BJ (cell line): ENCODE measurements around the gene METTL17. TPM values are rescaled to one million over a fixed set of nuclear protein-coding genes. Genes with fewer than 3 reads are reported as not detected.
"Not testable (repeated sequence)": the region's sequence is repeated elsewhere in the genome, so short reads cannot be mapped to it uniquely, and the experiment has no call there.

Experiments
- CTCF ChIA-PET: fragments of 350-600 bp; formaldehyde crosslinking; extraction: SDS; loops from one replicate; lab custom pipeline; 2021; ENCODE audit warnings: antibody characterized with exemption, inconsistent platforms; lab: Yijun Ruan, JAX
- POLR2A ChIA-PET: fragments of 300-600 bp; sonication (Branson Sonifier 250); formaldehyde crosslinking; extraction: SDS; loops from one replicate; lab custom pipeline; 2021; ENCODE audit warnings: antibody characterized with exemption; lab: Charles Lee
- DNase-seq: peaks from one replicate; pipeline ENCODE4 v3.0.0-alpha.2; 2011; ENCODE audit warnings: low read depth
- H3K27me3 ChIP-seq: 2 replicates; pipeline ENCODE4 v1.6.0; 2011; ENCODE audit warnings: low read length; ENCODE audit not compliant: control insufficient read depth, insufficient read depth
- H3K36me3 ChIP-seq: 2 replicates; pipeline ENCODE4 v1.5.1; 2011; ENCODE audit warnings: low read length; ENCODE audit not compliant: control insufficient read depth, insufficient read depth
- H3K4me3 ChIP-seq: 2 replicates; pipeline ENCODE4 v1.5.1; 2011; ENCODE audit warnings: low read depth, mild to moderate bottlenecking, control low read depth, low read length
- polyA minus RNA-seq: library from RNA; depleted of rRNA, polyadenylated mRNA; stranded (reverse); fragments of >200 nt; gene quantifications from 2 replicates; pipeline ENCODE4 v1.2.3, GENCODE V29; 2011; rRNA and poly(A)+ RNA removed
- polyA plus RNA-seq: library from polyadenylated mRNA; depleted of rRNA; stranded (reverse); fragments of >200 nt; gene quantifications from 2 replicates; pipeline ENCODE4 v1.2.3, GENCODE V29; 2011; rRNA removed
- TF ChIP-seq, protein P1 (sequence below): IDR thresholded peaks from 2 replicates; pipeline ENCODE4 v1.5.1; 2011; ENCODE audit warnings: low read depth, mild to moderate bottlenecking, control low read depth, inconsistent platforms, low read length, moderate library complexity; ENCODE audit not compliant: insufficient read depth

METTL17 gene, protein sequence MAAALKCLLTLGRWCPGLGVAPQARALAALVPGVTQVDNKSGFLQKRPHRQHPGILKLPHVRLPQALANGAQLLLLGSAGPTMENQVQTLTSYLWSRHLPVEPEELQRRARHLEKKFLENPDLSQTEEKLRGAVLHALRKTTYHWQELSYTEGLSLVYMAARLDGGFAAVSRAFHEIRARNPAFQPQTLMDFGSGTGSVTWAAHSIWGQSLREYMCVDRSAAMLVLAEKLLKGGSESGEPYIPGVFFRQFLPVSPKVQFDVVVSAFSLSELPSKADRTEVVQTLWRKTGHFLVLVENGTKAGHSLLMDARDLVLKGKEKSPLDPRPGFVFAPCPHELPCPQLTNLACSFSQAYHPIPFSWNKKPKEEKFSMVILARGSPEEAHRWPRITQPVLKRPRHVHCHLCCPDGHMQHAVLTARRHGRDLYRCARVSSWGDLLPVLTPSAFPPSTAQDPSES
- 49.8 and 56.2 TPM in 2 replicates for polyA plus RNA-seq
- 20.6 and 28.4 TPM in 2 replicates for polyA minus RNA-seq

DNA sequence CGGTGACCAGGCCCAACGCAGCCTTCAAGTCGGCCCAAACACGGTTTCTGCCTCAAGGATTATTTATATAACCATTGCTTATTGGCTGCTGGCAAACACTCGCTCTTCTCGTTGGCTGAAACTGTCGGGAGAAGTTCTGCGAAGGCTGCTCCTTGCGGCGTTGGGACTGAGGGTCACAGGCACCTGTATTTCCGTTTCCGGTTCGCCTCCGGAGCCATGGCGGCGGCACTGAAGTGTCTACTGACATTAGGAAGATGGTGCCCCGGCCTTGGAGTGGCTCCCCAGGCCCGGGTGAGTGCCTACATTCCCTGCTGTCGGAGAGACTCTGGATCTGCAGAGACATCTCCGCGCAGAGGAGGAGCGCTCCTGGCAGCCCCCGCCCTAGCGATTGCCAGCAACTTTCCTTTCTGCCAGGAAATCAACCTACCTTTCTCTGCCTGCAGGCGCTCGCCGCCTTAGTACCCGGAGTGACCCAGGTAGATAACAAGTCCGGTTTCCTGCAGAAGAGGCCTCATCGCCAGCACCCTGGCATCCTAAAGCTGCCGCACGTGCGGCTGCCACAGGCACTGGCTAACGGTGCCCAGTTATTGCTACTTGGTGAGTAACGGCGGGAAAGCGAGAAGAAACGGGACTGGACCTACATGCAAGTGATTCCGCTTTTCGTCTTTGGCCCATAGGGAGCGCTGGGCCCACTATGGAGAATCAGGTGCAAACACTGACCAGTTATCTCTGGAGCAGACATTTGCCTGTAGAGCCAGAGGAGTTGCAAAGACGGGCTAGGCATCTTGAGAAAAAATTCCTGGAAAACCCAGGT is at the start of gene METTL17:
TSS of gene METTL17 (plus strand) at position 194 of the 814 bp plus-strand sequence. CDS start at position 217, 23 bp downstream.
- Histone ChIP-seq H3K4me3 (peak within 1 kb of the TSS; percentile 91), H3K36me3 (peaks cover 3% of the 10 kb centered on the region; the same call in 1 of the 2 replicates), H3K27me3 (no peaks in the 10 kb centered on the region)
- POLR2A ChIA-PET, result no interaction called here
- DNase-seq, result peak; percentile 94
- TF ChIP-seq, protein P1, sequence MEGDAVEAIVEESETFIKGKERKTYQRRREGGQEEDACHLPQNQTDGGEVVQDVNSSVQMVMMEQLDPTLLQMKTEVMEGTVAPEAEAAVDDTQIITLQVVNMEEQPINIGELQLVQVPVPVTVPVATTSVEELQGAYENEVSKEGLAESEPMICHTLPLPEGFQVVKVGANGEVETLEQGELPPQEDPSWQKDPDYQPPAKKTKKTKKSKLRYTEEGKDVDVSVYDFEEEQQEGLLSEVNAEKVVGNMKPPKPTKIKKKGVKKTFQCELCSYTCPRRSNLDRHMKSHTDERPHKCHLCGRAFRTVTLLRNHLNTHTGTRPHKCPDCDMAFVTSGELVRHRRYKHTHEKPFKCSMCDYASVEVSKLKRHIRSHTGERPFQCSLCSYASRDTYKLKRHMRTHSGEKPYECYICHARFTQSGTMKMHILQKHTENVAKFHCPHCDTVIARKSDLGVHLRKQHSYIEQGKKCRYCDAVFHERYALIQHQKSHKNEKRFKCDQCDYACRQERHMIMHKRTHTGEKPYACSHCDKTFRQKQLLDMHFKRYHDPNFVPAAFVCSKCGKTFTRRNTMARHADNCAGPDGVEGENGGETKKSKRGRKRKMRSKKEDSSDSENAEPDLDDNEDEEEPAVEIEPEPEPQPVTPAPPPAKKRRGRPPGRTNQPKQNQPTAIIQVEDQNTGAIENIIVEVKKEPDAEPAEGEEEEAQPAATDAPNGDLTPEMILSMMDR, result peak; percentile 48
- CTCF ChIA-PET, result interaction anchor here (1.3 kb wide), 1 partner anchor 103 kb away, joined by 5 read pairs; no protein-coding TSS in a partner anchor

DNA sequence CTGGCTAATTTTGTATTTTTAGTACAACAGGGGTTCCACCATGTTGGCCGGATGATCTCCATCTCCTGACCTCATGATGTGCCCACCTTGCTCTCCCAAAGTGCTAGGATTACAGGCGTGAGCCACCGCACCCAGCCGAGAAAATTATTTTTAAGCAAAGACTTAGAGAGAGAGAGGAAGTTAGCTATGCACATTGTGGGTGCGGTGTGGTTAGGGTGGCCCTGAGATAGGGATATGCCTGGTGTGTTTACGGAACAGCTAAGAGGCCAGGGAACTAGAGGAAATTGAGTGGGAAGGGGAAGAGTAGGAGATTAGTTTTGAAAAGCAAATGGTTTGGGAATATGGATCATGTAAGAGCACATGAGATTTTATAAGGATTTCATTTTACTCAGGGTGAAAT is 44.6 kb upstream of the METTL17 start:
- DNase-seq, H3K36me3 ChIP-seq, POLR2A ChIA-PET, H3K27me3 ChIP-seq, CTCF ChIA-PET, H3K4me3 ChIP-seq: not testable (repeated sequence)

DNA sequence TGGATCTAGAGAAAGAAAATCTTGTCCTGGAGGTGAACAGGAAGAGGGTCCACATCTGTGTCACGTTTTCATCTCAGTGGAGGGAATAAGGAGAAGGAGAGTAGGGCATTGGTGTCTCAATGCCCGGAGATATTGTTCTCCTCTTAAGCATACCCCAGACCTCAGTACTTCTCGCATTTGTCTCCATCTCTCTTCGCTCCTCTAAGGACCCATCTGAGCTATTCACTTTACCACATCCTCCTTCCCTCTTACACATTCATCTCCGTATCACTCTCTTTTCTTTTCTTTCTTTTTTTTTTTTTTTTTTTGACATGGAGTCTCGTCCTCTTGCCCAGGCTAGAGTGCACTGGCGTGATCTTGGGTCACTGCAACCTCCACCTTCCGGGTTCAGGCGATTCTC is 43.1 kb upstream of the METTL17 start:
- CTCF ChIA-PET, H3K36me3 ChIP-seq, H3K27me3 ChIP-seq, DNase-seq, POLR2A ChIA-PET, H3K4me3 ChIP-seq: not testable (repeated sequence)

DNA sequence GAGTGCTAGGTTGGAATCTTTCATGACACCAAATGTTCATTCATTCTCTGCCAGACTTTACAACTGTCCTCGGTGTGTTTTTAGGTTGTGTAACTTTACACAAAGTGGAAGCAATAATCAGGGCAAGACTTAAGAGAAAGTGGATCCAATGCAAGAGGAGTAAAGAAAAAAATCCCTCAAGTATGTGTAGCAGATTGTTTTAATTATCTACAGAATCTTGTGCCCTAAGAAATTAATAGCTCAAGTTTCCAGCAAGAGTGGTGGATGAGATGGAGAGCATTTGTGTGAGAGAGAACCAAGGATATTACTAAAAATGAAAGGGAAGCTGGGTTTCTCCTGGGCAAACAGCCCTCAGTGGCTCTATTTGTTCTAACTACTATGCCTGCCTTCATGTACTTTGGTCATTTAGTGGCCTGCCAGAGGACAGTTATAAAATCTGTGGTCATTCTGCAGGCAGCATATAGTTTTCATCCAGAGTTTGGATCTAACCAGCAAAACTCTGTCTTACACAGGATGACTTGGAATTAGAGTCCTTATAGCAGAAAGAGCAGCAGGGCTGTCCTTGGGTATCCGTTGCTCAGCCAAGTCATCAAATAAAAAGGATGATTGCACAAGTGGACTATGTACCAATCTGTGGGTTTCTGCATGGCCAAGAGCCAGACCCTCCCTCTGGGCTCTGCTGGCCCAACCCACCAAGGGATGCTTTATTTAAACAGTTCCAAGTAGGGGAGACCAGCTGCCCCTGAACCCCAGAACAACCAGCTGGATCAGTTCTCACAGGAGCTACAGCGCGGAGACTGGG is 34.8 kb upstream of the METTL17 start, which contains the start of gene RNASE2:
TSS of gene RNASE2 (plus strand) at position 752 of the 802 bp plus-strand sequence. CDS start 285 bp downstream, outside the sequence.
- H3K36me3 ChIP-seq, H3K4me3 ChIP-seq, DNase-seq, H3K27me3 ChIP-seq, POLR2A ChIA-PET: not testable (repeated sequence)
- CTCF ChIA-PET, result interaction anchor here (1.2 kb wide), 1 partner anchor 16 kb away, joined by 5 read pairs; no protein-coding TSS in a partner anchor

DNA sequence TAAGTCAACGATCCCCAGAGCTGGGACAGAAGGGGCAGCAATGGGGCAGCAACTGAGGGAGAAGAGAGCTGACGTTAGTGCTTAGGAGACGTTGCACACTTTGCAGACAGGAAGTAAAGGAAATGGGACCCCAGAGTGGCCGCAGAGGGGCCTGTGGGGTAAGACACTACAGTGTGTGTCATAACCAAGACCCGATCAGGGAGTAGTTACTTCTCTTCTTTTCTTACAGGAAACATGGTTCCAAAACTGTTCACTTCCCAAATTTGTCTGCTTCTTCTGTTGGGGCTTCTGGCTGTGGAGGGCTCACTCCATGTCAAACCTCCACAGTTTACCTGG is 34.3 kb upstream of the METTL17 start:
- POLR2A ChIA-PET, result interaction anchor here (0.6 kb wide), 1 partner anchor 951 kb away, joined by 4 read pairs; no protein-coding TSS in a partner anchor
- H3K4me3 ChIP-seq, DNase-seq, H3K27me3 ChIP-seq, H3K36me3 ChIP-seq: not testable (repeated sequence)
- CTCF ChIA-PET, result interaction anchor here (1.2 kb wide), 1 partner anchor 16 kb away, joined by 5 read pairs; no protein-coding TSS in a partner anchor

DNA sequence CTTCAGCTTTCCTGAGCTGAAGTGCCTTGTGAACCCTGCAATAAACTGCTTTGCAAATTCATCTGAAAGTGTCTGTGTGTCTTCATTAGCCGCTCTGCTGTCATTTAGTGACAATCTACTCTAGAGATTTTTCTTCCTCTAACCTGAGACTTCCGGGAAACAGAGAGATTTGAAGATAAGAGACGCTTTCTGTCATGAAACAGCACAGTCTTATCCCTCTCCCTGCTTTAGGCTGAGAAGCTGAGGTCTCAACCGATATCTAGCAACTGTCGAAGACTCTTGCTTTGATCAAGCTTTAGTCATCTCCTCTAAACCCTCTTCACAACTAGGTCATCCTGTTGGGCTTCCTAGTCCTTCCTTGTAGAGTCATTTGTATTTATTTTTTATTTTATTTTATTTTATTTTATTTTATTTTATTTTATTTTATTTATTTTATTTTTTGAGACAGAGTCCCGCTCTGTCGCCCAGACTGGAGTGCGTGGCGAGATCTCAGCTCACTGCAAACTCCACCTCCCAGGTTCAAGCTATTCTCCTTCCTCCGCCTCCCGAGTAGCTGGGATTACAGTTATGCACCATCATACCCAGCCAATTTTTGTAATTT is 33.3 kb upstream of the METTL17 start:
- POLR2A ChIA-PET, result no interaction called here
- CTCF ChIA-PET, result interaction anchor here (1.3 kb wide), 1 partner anchor 15 kb away, joined by 5 read pairs; no protein-coding TSS in a partner anchor
- TF ChIP-seq, protein P1, result no peak
- Histone ChIP-seq H3K36me3 (no peaks in the 10 kb centered on the region), H3K4me3 (no peak overlapping the region), H3K27me3 (peaks cover 3% of the 10 kb centered on the region; the same call in 1 of the 2 replicates)
- DNase-seq, result no peak

DNA sequence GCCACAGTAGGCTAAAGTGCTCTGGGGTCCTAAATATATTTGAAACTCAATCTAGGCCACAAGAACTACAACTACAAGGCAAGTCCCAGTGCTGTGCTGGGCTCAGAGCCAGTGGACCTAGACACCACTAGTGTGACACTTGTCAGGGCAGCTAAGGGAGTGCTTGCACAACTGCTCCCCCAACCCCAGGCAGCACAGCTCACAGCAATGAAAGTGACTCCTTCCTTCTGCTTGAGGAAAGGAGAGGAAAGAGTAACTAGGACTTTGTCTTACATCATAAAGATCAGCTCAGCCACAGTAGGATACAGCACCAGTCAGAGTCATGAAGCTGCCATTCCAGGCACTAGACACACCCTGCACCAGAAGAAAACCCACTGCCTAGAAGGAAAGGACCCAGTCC is 30.8 kb upstream of the METTL17 start:
- H3K36me3 ChIP-seq, DNase-seq, POLR2A ChIA-PET, H3K4me3 ChIP-seq, H3K27me3 ChIP-seq: not testable (repeated sequence)
- CTCF ChIA-PET, result interaction anchor here (0.5 to 3.0 kb wide), 3 partner anchors 12 to 107 kb away, joined by 5 to 38 read pairs (median 5); no protein-coding TSS in a partner anchor
